CD4-positive, alpha-beta memory T cell (primary cell): ENCODE results near the gene RBM26. TPM values are rescaled to one million over a fixed set of nuclear protein-coding genes. Genes with fewer than 3 reads are reported as not detected.

Experiments used
- CTCF ChIA-PET: fragments of 350-600 bp; sonication (Branson Sonifier 250); formaldehyde crosslinking; loops from one replicate; lab custom pipeline; 2021; ENCODE audit warnings: inconsistent platforms; ENCODE audit not compliant: partially characterized antibody; lab: Charles Lee
- POLR2A ChIA-PET: fragments of 350-600 bp; sonication (Branson Sonifier 250); formaldehyde crosslinking; loops from one replicate; lab custom pipeline; 2021; ENCODE audit not compliant: partially characterized antibody; lab: Charles Lee
- DNase-seq, 5 donors: peaks; one replicate each; pipeline versions ENCODE4 v3.0.0 to v3.0.0-alpha.2; 2020 to 2022; ENCODE audit warnings: mixed read lengths in 1 of 5
- H3K27ac ChIP-seq: one replicate; pipeline ENCODE4 v1.7.0; 2013; ENCODE audit warnings: low read depth, low read length
- H3K27me3 ChIP-seq: 2 replicates; pipeline ENCODE4 v1.7.0; 2013; ENCODE audit warnings: mild to moderate bottlenecking, low read length, moderate library complexity; ENCODE audit not compliant: insufficient read depth
- H3K36me3 ChIP-seq: 2 replicates; pipeline ENCODE4 v1.7.0; 2013; ENCODE audit warnings: mild to moderate bottlenecking, low read length, moderate library complexity; ENCODE audit not compliant: insufficient read depth
- H3K4me1 ChIP-seq: 2 replicates; pipeline ENCODE4 v1.7.0; 2013; ENCODE audit warnings: mild to moderate bottlenecking, low read length, moderate library complexity; ENCODE audit not compliant: insufficient read depth
- H3K4me3 ChIP-seq, 2 donors: one replicate each; pipeline ENCODE4 v1.7.0; 2013; ENCODE audit warnings: low read length in 2 of 2, mild to moderate bottlenecking in 1 of 2
- H3K9me3 ChIP-seq, 2 donors: one replicate each; pipeline ENCODE4 v1.7.0; 2013; ENCODE audit warnings: low read length in 2 of 2, control low read depth in 1 of 2; ENCODE audit not compliant: control insufficient read depth in 1 of 2
- H3K27ac Mint-ChIP-seq, 7 donors: one replicate each; pipeline ENCODE4 v1.8.0; 2020 to 2021; ENCODE audit warnings: mixed read lengths in 7 of 7, mild to moderate bottlenecking in 6 of 7, inconsistent platforms in 3 of 7, moderate library complexity in 3 of 7
- H3K27me3 Mint-ChIP-seq, 2 donors: one replicate each; pipeline ENCODE4 v1.8.0; 2020 to 2021; ENCODE audit warnings: mixed read lengths in 2 of 2
- H3K36me3 Mint-ChIP-seq, 2 donors: one replicate each; pipeline ENCODE4 v1.8.0; 2020 to 2021; ENCODE audit warnings: mixed read lengths in 2 of 2, inconsistent platforms in 1 of 2, mild to moderate bottlenecking in 1 of 2
- H3K4me1 Mint-ChIP-seq, 4 donors: one replicate each; pipeline ENCODE4 v1.8.0; 2020 to 2021; ENCODE audit warnings: mixed read lengths in 4 of 4, mild to moderate bottlenecking in 1 of 4
- H3K4me3 Mint-ChIP-seq, 8 donors: one replicate each; pipeline ENCODE4 v1.8.0; 2020 to 2021; ENCODE audit warnings: mixed read lengths in 8 of 8, mild to moderate bottlenecking in 7 of 8, moderate library complexity in 6 of 8, inconsistent platforms in 3 of 8
- H3K9me3 Mint-ChIP-seq, 8 donors: one replicate each; pipeline ENCODE4 v1.8.0; 2020 to 2021; ENCODE audit warnings: mixed read lengths in 8 of 8, mild to moderate bottlenecking in 5 of 8, inconsistent platforms in 3 of 8, moderate library complexity in 1 of 8
- intact Hi-C: fragments of 100-400 bp; cut with micrococcal nuclease; formaldehyde crosslinking; loops from one replicate; pipeline ENCODE4 v1.15.1; 2023
- polyA plus RNA-seq, 2 donors: library from polyadenylated mRNA; unstranded; fragments of 300-500 nt; fragmentation: Illumina TruSeq; gene quantifications; one replicate each; pipeline ENCODE4 v1.2.3, GENCODE V29; 2021
- total RNA-seq, 2 experiments: library from RNA; stranded (reverse); gene quantifications; one replicate each; pipeline ENCODE4 v1.2.3, GENCODE V29; 2021

The RBM26 gene
- total and polyA plus RNA-seq, 4 experiments from 2014 or later, result 9.5 to 96.3 (median 55.0) TPM

GRCh38 chr13:79407349-79407979 lies 1.4 kb upstream of the RBM26 start:
- no peaks in the 10 kb centered on the region for H3K36me3 ChIP-seq
- DNase-seq, result no peak
- no peaks in the 10 kb centered on the region for H3K9me3 ChIP-seq
- no peaks in the 10 kb centered on the region for H3K9me3 Mint-ChIP-seq
- POLR2A ChIA-PET, result interaction anchor here (1.2 to 2.8 kb wide), 2 partner anchors 9 to 15 kb away, joined by 3 to 31 read pairs; no protein-coding TSS in a partner anchor
- intact Hi-C loops, result loop anchor here (5.0 kb wide), 3 partner anchors 45 to 935 kb away; partner anchors contain the start of gene SPRY2
- H3K27me3 ChIP-seq, result no peaks in the 10 kb centered on the region
- no peak overlapping the region for H3K4me3 ChIP-seq
- peak overlapping the region; percentile 97 for H3K27ac ChIP-seq
- peak overlapping the region in 7 of 8 donors; percentile 13 to 96 (median 76) for H3K4me3 Mint-ChIP-seq
- CTCF ChIA-PET, result interaction anchor here (1.2 to 7.3 kb wide), 2 partner anchors 15 to 74 kb away, joined by 3 to 72 read pairs; partner anchors contain the start of gene NDFIP2
- peaks cover 11 to 26% (median 22%) of the 10 kb centered on the region in 4 donors for H3K4me1 Mint-ChIP-seq
- H3K27me3 Mint-ChIP-seq, result no peaks in the 10 kb centered on the region
- peak overlapping the region in 6 of 7 donors; percentile 97 to 99 (median 98) for H3K27ac Mint-ChIP-seq
- peaks cover 0 to 7% of the 10 kb centered on the region in 2 donors for H3K36me3 Mint-ChIP-seq
- H3K4me1 ChIP-seq, result peaks cover 38% of the 10 kb centered on the region

- Mint-ChIP-seq H3K9me3 (no peaks in the 10 kb centered on the region), H3K27ac (peak overlapping the region in 6 of 7 donors; percentile 97 to 99 (median 98)), H3K36me3 (peaks cover 0 to 9% of the 10 kb centered on the region in 2 donors), H3K4me1 (peaks cover 11 to 33% (median 25%) of the 10 kb centered on the region in 4 donors), H3K27me3 (no peaks in the 10 kb centered on the region), H3K4me3 (peak overlapping the region in 7 of 8 donors; percentile 95 to 96 (median 95))
- Histone ChIP-seq H3K4me3 (peak overlapping the region; percentile 52 to 72), H3K9me3 (no peaks in the 10 kb centered on the region), H3K27me3 (no peaks in the 10 kb centered on the region), H3K36me3 (no peaks in the 10 kb centered on the region), H3K27ac (peak overlapping the region; percentile 97), H3K4me1 (peaks cover 47% of the 10 kb centered on the region)
- DNase-seq, result peak in 1 of 5 donors; percentile 62
- ChIA-PET POLR2A (interaction anchor here (0.7 to 3.0 kb wide), 9 partner anchors 8 to 1709 kb away, joined by 3 to 31 read pairs (median 6); partner anchors contain the start of genes NDFIP2 and SLAIN1), CTCF (interaction anchor here (0.9 to 7.3 kb wide), 5 partner anchors 11 to 134 kb away, joined by 3 to 72 read pairs (median 4); partner anchors contain the start of gene NDFIP2)
- intact Hi-C loops, result loop anchor here (1.0 to 5.0 kb wide), 5 partner anchors 13 to 936 kb away; partner anchors contain the start of genes NDFIP2 and SPRY2
Measured at GRCh38 chr13:79406597-79406908, 498 bp upstream of the RBM26 start.

GRCh38 chr13:79405501-79405830 lies 589 bp downstream of the RBM26 start:
- no peak for DNase-seq

GRCh38 chr13:79404985-79405384 lies 1.1 kb downstream of the RBM26 start:
- Histone ChIP-seq H3K27ac (peak overlapping the region; percentile 97), H3K4me1 (peaks cover 61% of the 10 kb centered on the region), H3K9me3 (no peaks in the 10 kb centered on the region), H3K4me3 (peak overlapping the region; percentile 57 to 72), H3K27me3 (no peaks in the 10 kb centered on the region), H3K36me3 (no peaks in the 10 kb centered on the region)
- H3K4me3 Mint-ChIP-seq, result no peak overlapping the region
- no peaks in the 10 kb centered on the region for H3K9me3 Mint-ChIP-seq
- no peak overlapping the region for H3K27ac Mint-ChIP-seq
- DNase-seq, result no peak
- POLR2A ChIA-PET, result interaction anchor here (1.9 to 3.0 kb wide), 5 partner anchors 12 to 76 kb away, joined by 5 to 31 read pairs (median 11); partner anchors contain the start of gene NDFIP2
- H3K4me1 Mint-ChIP-seq, result peaks cover 24 to 48% (median 31%) of the 10 kb centered on the region in 4 donors
- intact Hi-C loops, result loop anchor here (2.0 to 5.0 kb wide), 4 partner anchors 47 to 937 kb away; partner anchors contain the start of genes OBI1 and SPRY2
- peaks cover 4 to 20% of the 10 kb centered on the region in 2 donors for H3K36me3 Mint-ChIP-seq
- no peaks in the 10 kb centered on the region for H3K27me3 Mint-ChIP-seq
- CTCF ChIA-PET, result interaction anchor here (3.1 to 7.3 kb wide), 2 partner anchors 12 to 19 kb away, joined by 15 to 72 read pairs; no protein-coding TSS in a partner anchor

More at GRCh38 chr13:79405501-79405830, 589 bp downstream of the RBM26 start:
- no peaks in the 10 kb centered on the region for H3K27me3 Mint-ChIP-seq
- no peaks in the 10 kb centered on the region for H3K36me3 ChIP-seq
- H3K4me3 Mint-ChIP-seq, result no peak overlapping the region
- CTCF ChIA-PET, result interaction anchor here (3.1 to 7.3 kb wide), 2 partner anchors 13 to 19 kb away, joined by 15 to 72 read pairs; no protein-coding TSS in a partner anchor
- H3K4me1 Mint-ChIP-seq, result peaks cover 22 to 44% (median 29%) of the 10 kb centered on the region in 4 donors
- H3K27me3 ChIP-seq, result no peaks in the 10 kb centered on the region
- peak overlapping the region; percentile 57 to 72 for H3K4me3 ChIP-seq
- no peaks in the 10 kb centered on the region for H3K9me3 Mint-ChIP-seq
- POLR2A ChIA-PET, result interaction anchor here (0.7 to 3.0 kb wide), 9 partner anchors 7 to 76 kb away, joined by 3 to 31 read pairs (median 6); partner anchors contain the start of gene NDFIP2
- peaks cover 57% of the 10 kb centered on the region for H3K4me1 ChIP-seq
- H3K9me3 ChIP-seq, result no peaks in the 10 kb centered on the region
- H3K27ac Mint-ChIP-seq, result no peak overlapping the region
- peaks cover 4 to 17% of the 10 kb centered on the region in 2 donors for H3K36me3 Mint-ChIP-seq
- intact Hi-C loops, result loop anchor here (2.0 to 5.0 kb wide), 4 partner anchors 47 to 937 kb away; partner anchors contain the start of genes OBI1 and SPRY2
- peak overlapping the region; percentile 97 for H3K27ac ChIP-seq

GRCh38 chr13:79404361-79404760 lies 1.7 kb downstream of the RBM26 start:
- H3K27ac Mint-ChIP-seq, result no peak overlapping the region
- Histone ChIP-seq H3K4me1 (peaks cover 66% of the 10 kb centered on the region), H3K4me3 (peak overlapping the region in 1 of 2 donors; percentile 72), H3K27me3 (no peaks in the 10 kb centered on the region), H3K9me3 (no peaks in the 10 kb centered on the region), H3K27ac (peak overlapping the region; percentile 97), H3K36me3 (no peaks in the 10 kb centered on the region)
- CTCF ChIA-PET, result interaction anchor here (3.1 to 7.3 kb wide), 2 partner anchors 12 to 20 kb away, joined by 15 to 72 read pairs; no protein-coding TSS in a partner anchor
- no peaks in the 10 kb centered on the region for H3K27me3 Mint-ChIP-seq
- intact Hi-C loops, result loop anchor here (2.0 kb wide), 1 partner anchor 746 kb away; the partner anchor contains the start of gene OBI1
- peaks cover 4 to 23% of the 10 kb centered on the region in 2 donors for H3K36me3 Mint-ChIP-seq
- H3K4me1 Mint-ChIP-seq, result peaks cover 24 to 55% (median 35%) of the 10 kb centered on the region in 4 donors
- H3K9me3 Mint-ChIP-seq, result no peaks in the 10 kb centered on the region
- H3K4me3 Mint-ChIP-seq, result no peak overlapping the region
- DNase-seq, result no peak
- POLR2A ChIA-PET, result interaction anchor here (2.0 to 3.3 kb wide), 3 partner anchors 11 to 77 kb away, joined by 11 to 16 read pairs (median 15); partner anchors contain the start of gene NDFIP2

- Histone ChIP-seq H3K9me3 (no peaks in the 10 kb centered on the region), H3K36me3 (peaks cover 5% of the 10 kb centered on the region), H3K4me3 (peak overlapping the region in 1 of 2 donors; percentile 20), H3K27me3 (no peaks in the 10 kb centered on the region), H3K4me1 (peaks cover 78% of the 10 kb centered on the region), H3K27ac (peak overlapping the region; percentile 97)
- H3K4me3 Mint-ChIP-seq, result no peak overlapping the region
- H3K27ac Mint-ChIP-seq, result peak overlapping the region in 5 of 7 donors; percentile 37 to 81 (median 66)
- no peaks in the 10 kb centered on the region for H3K27me3 Mint-ChIP-seq
- H3K4me1 Mint-ChIP-seq, result peaks cover 22 to 66% (median 44%) of the 10 kb centered on the region in 4 donors
- ChIA-PET CTCF (interaction anchor here (7.3 kb wide), 1 partner anchor 10 kb away, joined by 72 read pairs; no protein-coding TSS in a partner anchor), POLR2A (interaction anchor here (3.3 kb wide), 1 partner anchor 10 kb away, joined by 16 read pairs; no protein-coding TSS in a partner anchor)
- peaks cover 7 to 32% of the 10 kb centered on the region in 2 donors for H3K36me3 Mint-ChIP-seq
- DNase-seq, result no peak
- H3K9me3 Mint-ChIP-seq, result no peaks in the 10 kb centered on the region
- intact Hi-C loops, result loop anchor here (1.0 kb wide), 1 partner anchor 9 kb away; no protein-coding TSS in a partner anchor
Measured at GRCh38 chr13:79403113-79403512, 2.9 kb downstream of the RBM26 start.
